B cell (primary cell): ENCODE measurements around the gene CAMK1. TPM values are rescaled to one million over a fixed set of nuclear protein-coding genes. Genes with fewer than 3 reads are reported as not detected.

Experiments used
- ATAC-seq: fragments of 200-7000 bp; cut with Tn5 transposase; one replicate; pipeline ENCODE4 v1.10.0; 2021; ENCODE audit warnings: low read depth, mild to moderate bottlenecking, moderate number of reproducible peaks, moderate library complexity
- CTCF ChIA-PET: fragments of 350-600 bp; sonication (Branson Sonifier 250); formaldehyde crosslinking; loops from one replicate; lab custom pipeline; 2021; ENCODE audit warnings: antibody characterized with exemption, inconsistent platforms; lab: Charles Lee
- POLR2A ChIA-PET: fragments of 350-600 bp; sonication (Branson Sonifier 250); formaldehyde crosslinking; loops from one replicate; lab custom pipeline; 2021; ENCODE audit warnings: antibody characterized with exemption; lab: Charles Lee
- DNase-seq: peaks from one replicate; pipeline ENCODE4 v3.0.0; 2013
- H2AFZ ChIP-seq: 2 replicates; pipeline ENCODE4 v1.6.1; 2012; ENCODE audit warnings: mild to moderate bottlenecking, low read depth, low read length; ENCODE audit not compliant: insufficient read depth, poor library complexity, severe bottlenecking
- H3K27ac ChIP-seq, 2 donors: 1 replicate in 1 of 2; 2 replicates in 1 of 2; pipeline ENCODE4 v1.5.1; 2012 to 2013; ENCODE audit warnings: low read length in 2 of 2, mild to moderate bottlenecking in 2 of 2, moderate library complexity in 1 of 2
- H3K27me3 ChIP-seq, 4 experiments: fragments of 200-600 bp in 1 of 4; sonication (generic) in 1 of 4; replicated peaks in 1 of 4; 1 replicate in 2 of 4; 2 replicates in 2 of 4; pipeline versions ENCODE4 v1.6.1 to v1.7.0; 2013 to 2016; ENCODE audit warnings: low read length in 3 of 4, mild to moderate bottlenecking in 2 of 4, mixed read lengths in 1 of 4, moderate library complexity in 1 of 4; ENCODE audit not compliant: insufficient read depth in 4 of 4, control insufficient read depth in 3 of 4; ENCODE audit errors: control extremely low read depth in 1 of 4
- H3K36me3 ChIP-seq, 2 experiments: replicated peaks in 1 of 2; 1 replicate in 1 of 2; 2 replicates in 1 of 2; pipeline versions ENCODE4 v1.6.1 to v1.7.1; 2013; ENCODE audit warnings: low read length in 1 of 2; ENCODE audit not compliant: insufficient read depth in 2 of 2, control insufficient read depth in 1 of 2; ENCODE audit errors: control extremely low read depth in 1 of 2, extremely low read depth in 1 of 2
- H3K4me1 ChIP-seq, 2 donors: fragments of 200-600 bp in 1 of 2; sonication (generic) in 1 of 2; 1 replicate in 1 of 2; 2 replicates in 1 of 2; pipeline versions ENCODE4 v1.5.1 to v1.6.1; 2013 to 2017; ENCODE audit warnings: low read length in 2 of 2; ENCODE audit not compliant: control insufficient read depth in 2 of 2, insufficient read depth in 2 of 2
- H3K4me2 ChIP-seq: replicated peaks from 2 replicates; pipeline ENCODE3; 2012; ENCODE audit warnings: mild to moderate bottlenecking, low read depth, low read length; ENCODE audit not compliant: poor library complexity, severe bottlenecking
- H3K4me3 ChIP-seq, 5 experiments: fragments of 200-600 bp in 1 of 5; sonication (generic) in 1 of 5; 1 replicate in 3 of 5; 2 replicates in 2 of 5; pipeline versions ENCODE4 v1.5.1 to v1.7.0; 2011 to 2016; ENCODE audit warnings: low read length in 4 of 5, mild to moderate bottlenecking in 4 of 5, low read depth in 2 of 5, control low read depth in 1 of 5, moderate library complexity in 1 of 5; ENCODE audit not compliant: insufficient read depth in 1 of 5; ENCODE audit errors: control extremely low read depth in 1 of 5, extremely low read depth in 1 of 5
- H3K79me2 ChIP-seq: fragments of 200-600 bp; sonication (generic); one replicate; pipeline ENCODE4 v1.6.0; 2016; ENCODE audit warnings: low read length; ENCODE audit not compliant: control insufficient read depth, insufficient read depth
- H3K9ac ChIP-seq: fragments of 200-600 bp; sonication (generic); 2 replicates; pipeline ENCODE4 v1.6.1; 2017; ENCODE audit warnings: mild to moderate bottlenecking, low read length, moderate library complexity
- H3K9me3 ChIP-seq, 3 donors: one replicate each; pipeline versions ENCODE4 v1.6.1 to v1.7.1; 2013; ENCODE audit warnings: low read length in 2 of 3; ENCODE audit not compliant: control insufficient read depth in 2 of 3, insufficient read depth in 1 of 3; ENCODE audit errors: control extremely low read depth in 1 of 3
- H4K20me1 ChIP-seq: 2 replicates; pipeline ENCODE4 v1.6.0; 2012; ENCODE audit warnings: mild to moderate bottlenecking, low read length; ENCODE audit not compliant: insufficient read depth, control insufficient read depth, poor library complexity, severe bottlenecking
- H3K27ac Mint-ChIP-seq: one replicate; pipeline ENCODE4 v1.8.0; 2021; ENCODE audit warnings: mixed read lengths
- H3K27me3 Mint-ChIP-seq: one replicate; pipeline ENCODE4 v1.8.0; 2021; ENCODE audit warnings: mixed read lengths
- H3K4me1 Mint-ChIP-seq: one replicate; pipeline ENCODE4 v1.8.0; 2021; ENCODE audit warnings: mixed read lengths
- H3K4me3 Mint-ChIP-seq: one replicate; pipeline ENCODE4 v1.8.0; 2021; ENCODE audit warnings: mixed read lengths
- H3K9me3 Mint-ChIP-seq: one replicate; pipeline ENCODE4 v1.8.0; 2022; ENCODE audit warnings: mixed read lengths; ENCODE audit not compliant: insufficient read depth
- CTCF ChIP-seq: fragments of 200-600 bp; IDR thresholded peaks from one replicate; pipeline ENCODE4 v1.8.0; 2022; ENCODE audit warnings: antibody characterized with exemption, mild to moderate bottlenecking
- EZH2 ChIP-seq: IDR thresholded peaks from 2 replicates; pipeline ENCODE4 v1.6.1; 2012; ENCODE audit warnings: borderline replicate concordance, low read depth, mild to moderate bottlenecking, moderate library complexity, low read length; ENCODE audit not compliant: insufficient read depth, poor library complexity, severe bottlenecking
- WGBS: methylation state at CpG from one replicate; pipeline ENCODE4 v1.1.5; 2013; ENCODE audit warnings: missing lambda C conversion rate; ENCODE audit not compliant: insufficient coverage; 5-methylcytosine and 5-hydroxymethylcytosine counted together
- intact Hi-C: fragments of 100-400 bp; cut with micrococcal nuclease; formaldehyde crosslinking; loops from one replicate; pipeline ENCODE4 v1.10.0; 2022
- polyA plus RNA-seq: library from polyadenylated mRNA; depleted of rRNA; stranded (reverse); fragments of >200 nt; gene quantifications from 2 replicates; pipeline ENCODE4 v1.2.3, GENCODE V29; 2012
- total RNA-seq, 2 donors: library from RNA; stranded (reverse); fragments of 120-200 nt in 1 of 2; gene quantifications; 1 replicate in 1 of 2; 2 replicates in 1 of 2; pipeline versions ENCODE4 v1.2.3 to v1.2.4, GENCODE V29; 2013 to 2022

The CAMK1 gene
- total and polyA plus RNA-seq, 2 donors (not counting 1 experiment from before 2014, with no cell fraction given), result 0.57 to 0.82 TPM

DNA sequence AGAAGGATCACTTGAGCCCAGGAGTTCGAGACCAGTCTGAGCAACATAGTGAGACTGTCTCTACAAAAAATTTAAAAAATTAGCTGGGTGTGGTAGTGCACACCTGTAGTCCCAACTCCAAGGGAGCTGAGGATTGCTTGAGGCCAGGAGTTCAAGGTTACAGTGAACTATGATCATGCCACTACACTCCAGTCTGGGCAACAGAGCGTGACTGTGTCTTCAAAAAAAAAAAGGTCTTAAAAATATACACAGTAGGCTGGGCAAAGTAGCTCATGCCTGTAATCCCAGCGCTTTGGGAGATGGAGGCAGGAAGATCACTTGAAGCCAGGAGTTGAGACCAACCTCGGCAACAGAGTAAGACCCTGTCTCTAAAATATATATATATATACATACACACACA, 11.2 kb upstream of the CAMK1 start:
- peak overlapping the region; percentile 78 for H3K27ac Mint-ChIP-seq
- H3K4me2 ChIP-seq, result peak overlapping the region; percentile 59
- no peak for DNase-seq
- no peak overlapping the region for H3K4me3 ChIP-seq
- H3K4me1 ChIP-seq, result peaks cover 51 to 59% of the 10 kb centered on the region in 2 donors
- peak overlapping the region; percentile 40 for H3K4me3 Mint-ChIP-seq
- no peak for ATAC-seq
- H3K36me3 ChIP-seq, result peaks cover 2 to 28% of the 10 kb centered on the region in 2 experiments
- peaks cover 6% of the 10 kb centered on the region for H3K79me2 ChIP-seq
- H4K20me1 ChIP-seq, result no peaks in the 10 kb centered on the region
- CTCF ChIA-PET, result interaction anchor here (0.6 to 4.6 kb wide), 13 partner anchors 10 to 276 kb away, joined by 3 to 25 read pairs (median 5); partner anchors contain the start of genes ARPC4, OGG1 and TADA3
- peak overlapping the region; percentile 24 to 82 for H3K27ac ChIP-seq
- no peak overlapping the region for H2AFZ ChIP-seq
- H3K27me3 Mint-ChIP-seq, result no peaks in the 10 kb centered on the region
- H3K9ac ChIP-seq, result peak overlapping the region; percentile 19
- no CpG with 5 or more reads among the region's 4 CpGs for WGBS
- no peaks in the 10 kb centered on the region for H3K9me3 Mint-ChIP-seq
- POLR2A ChIA-PET, result interaction anchor here (0.6 to 3.7 kb wide), 7 partner anchors 12 to 361 kb away, joined by 3 to 18 read pairs (median 6); partner anchors contain the start of genes ARPC4, OGG1 and TADA3
- TF ChIP-seq EZH2 (no peak), CTCF (no peak)
- intact Hi-C loops, result loop anchor here (1.0 to 5.0 kb wide), 3 partner anchors 11 to 246 kb away; partner anchors contain the start of genes FANCD2 and TADA3
- H3K4me1 Mint-ChIP-seq, result peaks cover 58% of the 10 kb centered on the region
- no peaks in the 10 kb centered on the region for H3K9me3 ChIP-seq
- H3K27me3 ChIP-seq, result no peaks in the 10 kb centered on the region

- H3K27me3 ChIP-seq, result no peaks in the 10 kb centered on the region
- intact Hi-C loops, result loop anchor here (1.0 to 5.0 kb wide), 3 partner anchors 12 to 247 kb away; partner anchors contain the start of genes FANCD2 and TADA3
- peaks cover under 1 to 25% of the 10 kb centered on the region in 2 experiments for H3K36me3 ChIP-seq
- no peak for DNase-seq
- 46% methylated on average over 8 of the region's 10 CpGs for WGBS
- peak overlapping the region; percentile 59 for H3K4me2 ChIP-seq
- ChIA-PET CTCF (interaction anchor here (0.7 to 4.6 kb wide), 10 partner anchors 10 to 276 kb away, joined by 3 to 25 read pairs (median 6); partner anchors contain the start of genes ARPC4, OGG1 and TADA3), POLR2A (interaction anchor here (0.6 to 3.7 kb wide), 4 partner anchors 12 to 31 kb away, joined by 3 to 18 read pairs (median 6); partner anchors contain the start of genes ARPC4, OGG1 and TADA3)
- peak overlapping the region; percentile 19 for H3K9ac ChIP-seq
- peaks cover 6% of the 10 kb centered on the region for H3K79me2 ChIP-seq
- Mint-ChIP-seq H3K4me3 (peak overlapping the region; percentile 40), H3K27me3 (no peaks in the 10 kb centered on the region), H3K4me1 (peaks cover 59% of the 10 kb centered on the region), H3K27ac (peak overlapping the region; percentile 78), H3K9me3 (no peaks in the 10 kb centered on the region)
- ATAC-seq, result peak; percentile 2
- H2AFZ ChIP-seq, result peak overlapping the region; percentile 63
- H3K4me3 ChIP-seq, result peak overlapping the region in 2 of 5 experiments; percentile 1 to 18
- H4K20me1 ChIP-seq, result no peaks in the 10 kb centered on the region
- H3K4me1 ChIP-seq, result peaks cover 51 to 59% of the 10 kb centered on the region in 2 donors
- no peak for TF ChIP-seq EZH2
- no peak for TF ChIP-seq CTCF
- H3K27ac ChIP-seq, result peak overlapping the region; percentile 56 to 82
- no peaks in the 10 kb centered on the region for H3K9me3 ChIP-seq
Observed at GRCh38 chr3:9780458-9780812, 10.7 kb upstream of the CAMK1 start.
